Trophoblast cell (in vitro differentiated cells and primary cell): Measurements from ENCODE around the gene CAMK4.

ENCODE experiments used
- DNase-seq, 2 donors: peaks; one replicate each; pipeline ENCODE4 v3.0.0-alpha.2; 2016
- H2AFZ ChIP-seq: 2 replicates; pipeline ENCODE4 v1.6.1; 2013; ENCODE audit warnings: low read length, moderate library complexity, mild to moderate bottlenecking; ENCODE audit not compliant: insufficient read depth, poor library complexity
- H2AK5ac ChIP-seq: 2 replicates; pipeline ENCODE4 v1.6.1; 2013; ENCODE audit warnings: mild to moderate bottlenecking, low read length
- H2BK120ac ChIP-seq: 2 replicates; pipeline ENCODE4 v1.6.1; 2013; ENCODE audit warnings: low read length, mild to moderate bottlenecking, moderate library complexity; ENCODE audit not compliant: insufficient read depth, poor library complexity
- H2BK12ac ChIP-seq: 2 replicates; pipeline ENCODE4 v1.6.1; 2013; ENCODE audit warnings: mild to moderate bottlenecking, low read length, moderate library complexity
- H2BK5ac ChIP-seq: 2 replicates; pipeline ENCODE4 v1.6.1; 2013; ENCODE audit warnings: low read length, low read depth, moderate library complexity, mild to moderate bottlenecking; ENCODE audit not compliant: poor library complexity
- H3K14ac ChIP-seq: 2 replicates; pipeline ENCODE4 v1.6.1; 2013; ENCODE audit warnings: mild to moderate bottlenecking, low read length
- H3K18ac ChIP-seq: 2 replicates; pipeline ENCODE4 v1.6.1; 2013; ENCODE audit warnings: mild to moderate bottlenecking, low read length
- H3K23ac ChIP-seq: 2 replicates; pipeline ENCODE4 v1.6.1; 2013; ENCODE audit warnings: low read length
- H3K27ac ChIP-seq: 2 replicates; pipeline ENCODE4 v1.5.1; 2013; ENCODE audit warnings: low read depth, mild to moderate bottlenecking, inconsistent platforms, low read length, moderate library complexity
- H3K27me3 ChIP-seq: 2 replicates; pipeline ENCODE4 v1.6.1; 2013; ENCODE audit warnings: inconsistent platforms, mild to moderate bottlenecking, low read length, moderate library complexity; ENCODE audit not compliant: insufficient read depth
- H3K36me3 ChIP-seq, 2 experiments: 1 replicate in 1 of 2; 2 replicates in 1 of 2; pipeline ENCODE4 v1.6.1; 2013; ENCODE audit warnings: low read length in 2 of 2, mild to moderate bottlenecking in 2 of 2, moderate library complexity in 1 of 2; ENCODE audit not compliant: insufficient read depth in 2 of 2, control insufficient read depth in 1 of 2
- H3K4ac ChIP-seq: 2 replicates; pipeline ENCODE4 v1.6.1; 2013; ENCODE audit warnings: low read depth, mild to moderate bottlenecking, low read length, moderate library complexity
- H3K4me1 ChIP-seq, 2 experiments: 1 replicate in 1 of 2; 2 replicates in 1 of 2; pipeline ENCODE4 v1.6.1; 2013; ENCODE audit warnings: low read length in 2 of 2, mild to moderate bottlenecking in 2 of 2, moderate library complexity in 1 of 2; ENCODE audit not compliant: insufficient read depth in 2 of 2, control insufficient read depth in 1 of 2
- H3K4me2 ChIP-seq: 2 replicates; pipeline ENCODE4 v1.6.1; 2013; ENCODE audit warnings: inconsistent platforms, mild to moderate bottlenecking, low read length, moderate library complexity
- H3K4me3 ChIP-seq: 2 replicates; pipeline ENCODE4 v1.5.1; 2013; ENCODE audit warnings: mild to moderate bottlenecking, low read depth, low read length, inconsistent platforms
- H3K79me1 ChIP-seq: one replicate; pipeline ENCODE4 v1.6.1; 2013; ENCODE audit warnings: low read length
- H3K79me2 ChIP-seq: 2 replicates; pipeline ENCODE4 v1.6.1; 2013; ENCODE audit warnings: low read length, mild to moderate bottlenecking; ENCODE audit not compliant: control insufficient read depth, insufficient read depth, poor library complexity
- H3K9ac ChIP-seq: 2 replicates; pipeline ENCODE4 v1.6.1; 2013; ENCODE audit warnings: mild to moderate bottlenecking, low read length
- H3K9me3 ChIP-seq: 2 replicates; pipeline ENCODE4 v1.6.1; 2013; ENCODE audit warnings: low read depth, mild to moderate bottlenecking, control low read depth, inconsistent platforms, low read length; ENCODE audit not compliant: insufficient read depth
- H4K12ac ChIP-seq: 2 replicates; pipeline ENCODE4 v1.6.1; 2013; ENCODE audit warnings: low read depth, mild to moderate bottlenecking, low read length, moderate library complexity
- H4K8ac ChIP-seq: 2 replicates; pipeline ENCODE4 v1.6.1; 2013; ENCODE audit warnings: low read depth, mild to moderate bottlenecking, low read length, moderate library complexity
- H4K91ac ChIP-seq: one replicate; pipeline ENCODE4 v1.6.1; 2013; ENCODE audit warnings: low read depth, mild to moderate bottlenecking, low read length, moderate library complexity
- WGBS: extraction: QIAGEN DNeasy Blood & Tissue Kit; methylation state at CpG from one replicate; pipeline ENCODE4 v1.1.7; 2013; ENCODE audit warnings: missing lambda C conversion rate; ENCODE audit not compliant: insufficient read length, insufficient coverage; ENCODE audit errors: extremely low coverage; 5-methylcytosine and 5-hydroxymethylcytosine counted together

The CAMK4 gene

GRCh38 chr5:111295649-111296048 is 71.5 kb downstream of the CAMK4 start:
- Histone ChIP-seq H2BK12ac (no peak overlapping the region), H3K27me3 (no peaks in the 10 kb centered on the region), H3K79me2 (no peaks in the 10 kb centered on the region), H3K18ac (no peak overlapping the region), H3K14ac (no peak overlapping the region), H3K23ac (no peak overlapping the region), H2BK120ac (no peak overlapping the region), H2BK5ac (no peak overlapping the region), H3K4me3 (no peak overlapping the region), H3K79me1 (no peaks in the 10 kb centered on the region), H3K9ac (no peak overlapping the region), H4K8ac (no peak overlapping the region), H3K27ac (no peak overlapping the region), H3K36me3 (no peaks in the 10 kb centered on the region), H3K4me2 (no peak overlapping the region), H4K91ac (no peak overlapping the region), H2AFZ (no peak overlapping the region), H4K12ac (no peak overlapping the region), H3K4me1 (no peaks in the 10 kb centered on the region), H3K4ac (no peak overlapping the region), H3K9me3 (peaks cover 4% of the 10 kb centered on the region), H2AK5ac (no peak overlapping the region)
- no CpG with 5 or more reads among the region's 3 CpGs for whole genome bisulfite sequencing
- no peak for DNase-seq

- DNase-seq, result no peak
- H3K18ac ChIP-seq, result no peak overlapping the region
- peaks cover 4% of the 10 kb centered on the region for H3K9me3 ChIP-seq
- no peak overlapping the region for H4K12ac ChIP-seq
- no peak overlapping the region for H3K4ac ChIP-seq
- no peaks in the 10 kb centered on the region for H3K79me2 ChIP-seq
- H3K23ac ChIP-seq, result no peak overlapping the region
- no peak overlapping the region for H2BK120ac ChIP-seq
- H2BK5ac ChIP-seq, result no peak overlapping the region
- no peak overlapping the region for H3K4me3 ChIP-seq
- no peak overlapping the region for H2BK12ac ChIP-seq
- no peak overlapping the region for H3K9ac ChIP-seq
- no peak overlapping the region for H4K8ac ChIP-seq
- H3K79me1 ChIP-seq, result no peaks in the 10 kb centered on the region
- no peak overlapping the region for H4K91ac ChIP-seq
- H2AFZ ChIP-seq, result no peak overlapping the region
- H3K4me2 ChIP-seq, result no peak overlapping the region
- WGBS, result no CpG with 5 or more reads among the region's 3 CpGs
- H3K36me3 ChIP-seq, result no peaks in the 10 kb centered on the region
- H2AK5ac ChIP-seq, result no peak overlapping the region
- H3K27ac ChIP-seq, result no peak overlapping the region
- H3K4me1 ChIP-seq, result no peaks in the 10 kb centered on the region
- H3K14ac ChIP-seq, result no peak overlapping the region
- H3K27me3 ChIP-seq, result no peaks in the 10 kb centered on the region
Measured at GRCh38 chr5:111296570-111296969, 72.4 kb downstream of the CAMK4 start.

- H3K4me3 ChIP-seq, result no peak overlapping the region
Measured at GRCh38 chr5:111299067-111299481, 74.9 kb downstream of the CAMK4 start.

GRCh38 chr5:111299831-111300432 is 75.7 kb downstream of the CAMK4 start:
- no peaks in the 10 kb centered on the region for H3K79me2 ChIP-seq
- no peak overlapping the region for H3K23ac ChIP-seq
- H3K36me3 ChIP-seq, result no peaks in the 10 kb centered on the region
- no peak overlapping the region for H3K4ac ChIP-seq
- no peak overlapping the region for H4K8ac ChIP-seq
- H3K4me2 ChIP-seq, result no peak overlapping the region
- no peak overlapping the region for H2AK5ac ChIP-seq
- H4K91ac ChIP-seq, result no peak overlapping the region
- no peak overlapping the region for H2BK5ac ChIP-seq
- H3K79me1 ChIP-seq, result no peaks in the 10 kb centered on the region
- H3K4me1 ChIP-seq, result no peaks in the 10 kb centered on the region
- no peak overlapping the region for H2BK12ac ChIP-seq
- no peak overlapping the region for H3K18ac ChIP-seq
- no CpG with 5 or more reads among the region's 3 CpGs for WGBS
- H3K14ac ChIP-seq, result no peak overlapping the region
- no peaks in the 10 kb centered on the region for H3K27me3 ChIP-seq
- H4K12ac ChIP-seq, result no peak overlapping the region
- H3K4me3 ChIP-seq, result no peak overlapping the region
- no peak overlapping the region for H2BK120ac ChIP-seq
- H3K9me3 ChIP-seq, result peaks cover 4% of the 10 kb centered on the region
- H3K9ac ChIP-seq, result no peak overlapping the region
- DNase-seq, result no peak
- no peak overlapping the region for H2AFZ ChIP-seq
- no peak overlapping the region for H3K27ac ChIP-seq

More at GRCh38 chr5:111299067-111299481, 74.9 kb downstream of the CAMK4 start:
- Histone ChIP-seq H3K18ac (no peak overlapping the region), H3K79me2 (no peaks in the 10 kb centered on the region), H3K14ac (no peak overlapping the region), H2AFZ (no peak overlapping the region), H3K23ac (no peak overlapping the region), H3K79me1 (no peaks in the 10 kb centered on the region), H3K36me3 (no peaks in the 10 kb centered on the region), H2BK120ac (no peak overlapping the region), H2AK5ac (no peak overlapping the region), H2BK12ac (no peak overlapping the region), H4K8ac (no peak overlapping the region), H2BK5ac (no peak overlapping the region), H4K91ac (no peak overlapping the region), H3K9ac (no peak overlapping the region), H3K9me3 (peaks cover 4% of the 10 kb centered on the region), H3K4me2 (no peak overlapping the region), H3K4me1 (no peaks in the 10 kb centered on the region), H3K27ac (no peak overlapping the region), H4K12ac (no peak overlapping the region), H3K27me3 (no peaks in the 10 kb centered on the region), H3K4ac (no peak overlapping the region)
- DNase-seq, result no peak
- WGBS, result no CpG with 5 or more reads among the region's 7 CpGs
